Measurements from ENCODE around the gene SGCE. TPM values are rescaled to one million over a fixed set of nuclear protein-coding genes. Genes with fewer than 3 reads are reported as not detected.

SGCE gene
- total and polyA plus RNA-seq, 2 donors (not counting 1 experiment from before 2014, with no cell fraction given) = 8.9 to 13.0 TPM

- no peaks in the 10 kb centered on the region for H3K27me3 ChIP-seq (replicated peaks in 1 of 4; ENCODE audit: control extremely low read depth in 1 of 4, control insufficient read depth in 3 of 4, insufficient read depth in 4 of 4, low read length in 3 of 4)
- H4K20me1 ChIP-seq (ENCODE audit: control insufficient read depth, insufficient read depth, low read length, poor library complexity, severe bottlenecking) = no peaks in the 10 kb centered on the region
- ATAC-seq (ENCODE audit: low read depth) (no peak), DNase-seq (no peak)
- H3K4me3 ChIP-seq (ENCODE audit: control extremely low read depth in 1 of 5, extremely low read depth in 1 of 5, insufficient read depth in 1 of 5, low read depth in 2 of 5, low read length in 4 of 5) = no peak overlapping the region
- intact Hi-C loops (cut with micrococcal nuclease) = no loop called here
- Mint-ChIP-seq H3K27ac (no peak overlapping the region), H3K9me3 (ENCODE audit: insufficient read depth) (no peaks in the 10 kb centered on the region), H3K27me3 (peaks cover 16% of the 10 kb centered on the region), H3K4me3 (no peak overlapping the region), H3K4me1 (no peaks in the 10 kb centered on the region)
- ChIA-PET POLR2A (no interaction called here), CTCF (no interaction called here)
- no peaks in the 10 kb centered on the region for H3K4me1 ChIP-seq (ENCODE audit: control insufficient read depth in 2 of 2, insufficient read depth in 2 of 2, low read length in 2 of 2)
- TF ChIP-seq, protein P1, sequence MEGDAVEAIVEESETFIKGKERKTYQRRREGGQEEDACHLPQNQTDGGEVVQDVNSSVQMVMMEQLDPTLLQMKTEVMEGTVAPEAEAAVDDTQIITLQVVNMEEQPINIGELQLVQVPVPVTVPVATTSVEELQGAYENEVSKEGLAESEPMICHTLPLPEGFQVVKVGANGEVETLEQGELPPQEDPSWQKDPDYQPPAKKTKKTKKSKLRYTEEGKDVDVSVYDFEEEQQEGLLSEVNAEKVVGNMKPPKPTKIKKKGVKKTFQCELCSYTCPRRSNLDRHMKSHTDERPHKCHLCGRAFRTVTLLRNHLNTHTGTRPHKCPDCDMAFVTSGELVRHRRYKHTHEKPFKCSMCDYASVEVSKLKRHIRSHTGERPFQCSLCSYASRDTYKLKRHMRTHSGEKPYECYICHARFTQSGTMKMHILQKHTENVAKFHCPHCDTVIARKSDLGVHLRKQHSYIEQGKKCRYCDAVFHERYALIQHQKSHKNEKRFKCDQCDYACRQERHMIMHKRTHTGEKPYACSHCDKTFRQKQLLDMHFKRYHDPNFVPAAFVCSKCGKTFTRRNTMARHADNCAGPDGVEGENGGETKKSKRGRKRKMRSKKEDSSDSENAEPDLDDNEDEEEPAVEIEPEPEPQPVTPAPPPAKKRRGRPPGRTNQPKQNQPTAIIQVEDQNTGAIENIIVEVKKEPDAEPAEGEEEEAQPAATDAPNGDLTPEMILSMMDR (IDR thresholded peaks at IDR 0.05) = no peak
- no peak for TF ChIP-seq EZH2 (IDR thresholded peaks at IDR 0.05; ENCODE audit: borderline replicate concordance, insufficient read depth, low read depth, low read length, poor library complexity, severe bottlenecking)
- no peak overlapping the region for H3K4me2 ChIP-seq (replicated peaks; ENCODE audit: low read depth, low read length, poor library complexity, severe bottlenecking)
- no peak overlapping the region for H3K27ac ChIP-seq (ENCODE audit: low read length in 2 of 2)
- no peaks in the 10 kb centered on the region for H3K79me2 ChIP-seq (ENCODE audit: control insufficient read depth, insufficient read depth, low read length)
- WGBS (ENCODE audit: insufficient coverage) = no CpG with 5 or more reads among the region's 2 CpGs
- H2AFZ ChIP-seq (ENCODE audit: insufficient read depth, low read depth, low read length, poor library complexity, severe bottlenecking) = no peak overlapping the region
- H3K9ac ChIP-seq (ENCODE audit: low read length) = no peak overlapping the region
- no peaks in the 10 kb centered on the region for H3K36me3 ChIP-seq (replicated peaks in 1 of 2; ENCODE audit: control extremely low read depth in 1 of 2, control insufficient read depth in 1 of 2, extremely low read depth in 1 of 2, insufficient read depth in 2 of 2, low read length in 1 of 2)
- H3K9me3 ChIP-seq (ENCODE audit: control extremely low read depth in 1 of 3, control insufficient read depth in 2 of 3, insufficient read depth in 1 of 3, low read length in 2 of 3) = no peaks in the 10 kb centered on the region
These were observed 42.3 kb upstream of the SGCE start for GRCh38 chr7:94698275-94698674.

DNA sequence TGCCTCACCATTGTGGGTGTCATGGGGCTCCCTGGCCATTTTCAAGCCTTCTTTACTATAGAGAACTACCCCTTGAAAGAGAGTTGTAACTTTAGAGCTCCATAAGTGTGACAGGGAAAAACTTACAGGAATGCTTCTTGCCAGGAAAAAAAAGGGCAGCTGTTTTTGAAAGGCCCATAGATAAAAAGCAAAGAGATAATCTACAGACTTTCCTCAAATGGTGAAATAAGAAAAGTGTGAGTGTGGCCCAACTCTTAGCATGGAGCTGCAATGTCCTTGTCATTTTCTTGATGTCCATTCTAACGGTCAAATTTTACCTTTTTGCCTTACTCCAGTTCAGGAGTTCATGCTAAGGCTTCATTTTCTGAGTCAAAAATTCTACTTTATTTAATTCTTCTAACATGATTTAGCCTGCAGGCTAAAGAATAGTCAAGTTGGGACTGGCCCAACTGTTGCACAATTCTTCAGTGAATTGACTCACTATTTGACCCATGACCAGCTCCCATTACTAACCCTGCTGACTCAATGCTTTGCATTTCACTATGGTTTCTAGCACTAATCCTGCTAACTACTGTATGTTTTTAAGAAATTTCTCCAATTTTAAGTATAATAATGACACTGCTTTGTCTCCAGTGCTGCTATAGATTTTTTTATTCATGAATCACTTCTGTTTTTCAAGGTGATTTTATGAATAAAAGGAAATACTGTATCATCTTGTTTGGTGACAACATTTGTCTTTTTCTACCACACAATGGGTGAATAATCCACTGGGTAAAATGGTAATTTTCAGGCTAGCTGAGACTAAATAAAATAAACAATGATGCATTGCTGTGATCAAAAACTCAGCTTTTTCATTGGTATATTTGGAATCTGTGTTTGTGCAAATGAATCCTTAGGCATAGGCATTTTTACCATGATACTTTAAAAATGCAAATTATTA is 41.4 kb upstream of the SGCE start:
- Histone ChIP-seq H2AFZ (ENCODE audit: insufficient read depth, low read depth, low read length, poor library complexity, severe bottlenecking) (no peak overlapping the region), H3K79me2 (ENCODE audit: control insufficient read depth, insufficient read depth, low read length) (no peaks in the 10 kb centered on the region), H3K4me2 (replicated peaks; ENCODE audit: low read depth, low read length, poor library complexity, severe bottlenecking) (no peak overlapping the region), H3K9me3 (ENCODE audit: control extremely low read depth in 1 of 3, control insufficient read depth in 2 of 3, insufficient read depth in 1 of 3, low read length in 2 of 3) (no peaks in the 10 kb centered on the region), H3K4me3 (ENCODE audit: control extremely low read depth in 1 of 5, extremely low read depth in 1 of 5, insufficient read depth in 1 of 5, low read depth in 2 of 5, low read length in 4 of 5) (no peak overlapping the region), H3K9ac (ENCODE audit: low read length) (no peak overlapping the region), H4K20me1 (ENCODE audit: control insufficient read depth, insufficient read depth, low read length, poor library complexity, severe bottlenecking) (no peaks in the 10 kb centered on the region), H3K4me1 (ENCODE audit: control insufficient read depth in 2 of 2, insufficient read depth in 2 of 2, low read length in 2 of 2) (no peaks in the 10 kb centered on the region), H3K36me3 (replicated peaks in 1 of 2; ENCODE audit: control extremely low read depth in 1 of 2, control insufficient read depth in 1 of 2, extremely low read depth in 1 of 2, insufficient read depth in 2 of 2, low read length in 1 of 2) (no peaks in the 10 kb centered on the region), H3K27me3 (replicated peaks in 1 of 4; ENCODE audit: control extremely low read depth in 1 of 4, control insufficient read depth in 3 of 4, insufficient read depth in 4 of 4, low read length in 3 of 4) (no peaks in the 10 kb centered on the region), H3K27ac (ENCODE audit: low read length in 2 of 2) (no peak overlapping the region)
- no peak for ATAC-seq (ENCODE audit: low read depth)
- Mint-ChIP-seq H3K4me3 (no peak overlapping the region), H3K4me1 (no peaks in the 10 kb centered on the region), H3K27ac (no peak overlapping the region), H3K27me3 (peaks cover 10% of the 10 kb centered on the region), H3K9me3 (ENCODE audit: insufficient read depth) (no peaks in the 10 kb centered on the region)
- TF ChIP-seq, protein P1 (IDR thresholded peaks at IDR 0.05) = no peak
- TF ChIP-seq EZH2 (IDR thresholded peaks at IDR 0.05; ENCODE audit: borderline replicate concordance, insufficient read depth, low read depth, low read length, poor library complexity, severe bottlenecking) = no peak
- CTCF ChIA-PET = no interaction called here
- intact Hi-C loops (cut with micrococcal nuclease) = no loop called here
- POLR2A ChIA-PET = no interaction called here
- DNase-seq = no peak
- WGBS (ENCODE audit: insufficient coverage) = 50% methylated on average over 1 of the region's 1 CpG
